Stimulated activated CD8-positive, alpha-beta memory T cell treated with anti-CD3 and anti-CD28 coated beads, Interleukin-4, amount 100 ng/mL, for 24 hours (primary cell): ENCODE measurements around the gene FOXL2NB.

Experiments used
- DNase-seq: peaks from one replicate; pipeline ENCODE4 v3.0.0-alpha.2; 2020; ENCODE audit warnings: low read depth

FOXL2NB gene

DNA sequence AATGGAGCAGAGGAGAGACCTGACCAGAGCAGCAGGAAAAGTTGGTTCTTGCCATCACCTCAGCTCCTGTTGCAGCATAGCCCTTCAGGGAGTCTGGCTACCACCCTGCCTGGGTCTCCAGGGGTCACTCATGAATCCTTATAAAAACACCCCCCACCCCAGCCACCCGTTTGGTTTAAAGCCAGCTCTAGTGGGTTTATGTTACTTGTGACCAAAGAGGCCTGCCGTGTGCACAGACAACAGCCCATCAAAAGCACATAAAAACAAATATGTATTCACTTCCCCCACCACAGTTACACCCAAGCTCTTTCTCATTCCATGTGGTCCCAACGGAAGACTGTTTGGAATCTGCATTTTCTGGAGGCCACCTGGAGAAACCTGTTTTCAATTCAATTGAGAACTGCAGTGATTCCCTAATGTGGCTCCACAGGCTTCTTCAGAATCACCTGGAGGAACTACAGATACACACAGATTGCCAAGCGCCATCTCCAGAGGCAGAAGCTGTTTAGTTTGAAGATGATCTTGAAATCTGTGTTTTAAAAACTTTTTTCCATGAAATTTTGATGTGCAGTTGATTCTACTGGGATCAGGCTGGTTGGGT, 13.8 kb upstream of the FOXL2NB start:
- DNase-seq, result no peak

DNA sequence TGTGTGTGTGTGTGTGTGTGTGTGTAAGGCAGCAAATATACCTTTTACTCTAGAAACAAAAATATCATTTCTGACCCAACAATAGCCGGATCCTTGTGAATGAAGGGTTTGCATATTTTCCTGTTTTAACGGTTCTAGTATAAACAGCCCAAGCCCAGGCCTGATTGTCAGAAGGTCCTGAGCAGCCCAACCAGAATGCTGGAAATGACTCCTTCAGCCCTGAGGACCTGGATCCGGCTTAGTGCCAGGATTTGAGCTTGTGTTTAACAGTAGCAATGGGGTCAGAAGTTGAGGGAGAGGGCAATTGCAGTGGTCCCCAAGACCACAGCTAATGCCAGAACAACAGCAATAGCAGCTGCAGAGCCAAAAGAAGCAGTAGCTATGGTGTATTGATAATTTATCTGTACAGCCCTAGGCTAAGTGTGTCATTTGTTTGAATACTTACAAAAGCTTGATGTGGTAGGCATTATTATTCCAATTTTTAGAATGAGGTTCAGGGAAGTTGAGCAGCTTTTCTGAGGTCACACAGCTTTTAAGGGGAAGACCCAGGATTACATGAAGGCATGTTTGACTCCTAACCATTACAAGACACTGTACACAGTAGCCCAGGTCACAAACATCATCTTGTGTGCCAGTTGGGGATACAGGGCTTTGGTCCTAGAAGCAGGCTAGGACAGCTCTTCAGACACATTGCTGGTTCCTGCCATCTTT, 12.9 kb upstream of the FOXL2NB start:
- no peak for DNase-seq

DNA sequence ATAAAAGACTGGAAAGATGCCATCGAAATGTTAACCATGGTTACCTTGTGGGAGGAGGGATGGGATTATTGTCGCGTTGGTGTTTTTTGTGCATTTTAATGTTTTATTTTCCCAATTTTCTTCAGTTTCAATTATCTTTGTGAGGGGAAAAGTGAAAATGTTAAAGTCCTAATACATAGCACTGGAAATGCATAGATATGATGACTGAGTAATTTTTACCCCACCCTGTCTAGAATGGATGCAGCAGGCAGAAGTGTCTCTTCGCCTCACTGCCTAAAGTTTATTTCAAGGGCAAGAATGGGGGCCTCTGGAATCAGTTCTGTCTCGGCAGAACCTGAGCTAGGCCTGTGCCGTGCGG, 11.5 kb upstream of the FOXL2NB start:
- DNase-seq, result no peak

DNA sequence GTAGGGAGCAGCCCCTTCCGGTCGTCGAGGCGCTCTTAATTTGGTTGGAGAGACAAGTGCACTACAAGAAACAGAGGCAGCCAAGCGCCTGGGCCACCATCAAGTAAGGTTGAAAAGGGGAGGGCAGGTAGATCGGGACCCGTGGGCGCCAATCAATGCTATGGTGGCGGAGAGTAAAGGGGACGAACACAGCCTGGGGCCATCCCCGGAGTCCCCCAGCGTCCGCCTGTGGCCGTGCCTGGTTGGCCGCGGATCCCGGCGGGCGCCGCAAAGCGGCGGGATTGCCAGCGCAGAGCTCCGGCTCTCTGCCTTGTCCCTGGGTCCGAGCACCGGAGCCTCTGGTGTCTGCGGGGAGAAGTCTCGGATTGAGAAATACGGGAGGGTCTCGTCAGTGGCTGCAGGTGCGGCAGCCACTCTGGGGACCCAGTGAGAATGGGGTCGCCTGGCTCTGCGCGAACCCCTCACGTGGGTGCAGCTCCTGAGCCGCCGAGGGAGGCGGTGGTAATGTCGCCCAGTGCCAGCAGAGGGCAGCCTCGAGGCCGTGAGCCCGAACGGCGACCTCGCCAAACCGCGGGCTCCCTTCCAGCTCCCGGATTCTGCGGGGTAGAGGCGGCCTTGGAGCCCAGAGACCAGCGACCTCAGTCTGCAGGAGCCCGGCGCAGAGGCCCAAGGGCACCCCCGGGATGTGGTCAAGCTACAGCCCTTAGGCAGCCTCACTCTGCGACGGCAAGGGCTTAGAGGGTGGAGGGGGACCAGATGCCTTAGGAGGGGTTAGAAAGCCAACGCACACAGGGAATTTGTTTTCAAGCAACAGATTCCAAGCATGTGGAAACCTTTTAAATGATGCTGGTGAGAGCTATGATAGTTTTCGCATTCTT, 10.9 kb upstream of the FOXL2NB start:
- DNase-seq, result peak; percentile 58

DNA sequence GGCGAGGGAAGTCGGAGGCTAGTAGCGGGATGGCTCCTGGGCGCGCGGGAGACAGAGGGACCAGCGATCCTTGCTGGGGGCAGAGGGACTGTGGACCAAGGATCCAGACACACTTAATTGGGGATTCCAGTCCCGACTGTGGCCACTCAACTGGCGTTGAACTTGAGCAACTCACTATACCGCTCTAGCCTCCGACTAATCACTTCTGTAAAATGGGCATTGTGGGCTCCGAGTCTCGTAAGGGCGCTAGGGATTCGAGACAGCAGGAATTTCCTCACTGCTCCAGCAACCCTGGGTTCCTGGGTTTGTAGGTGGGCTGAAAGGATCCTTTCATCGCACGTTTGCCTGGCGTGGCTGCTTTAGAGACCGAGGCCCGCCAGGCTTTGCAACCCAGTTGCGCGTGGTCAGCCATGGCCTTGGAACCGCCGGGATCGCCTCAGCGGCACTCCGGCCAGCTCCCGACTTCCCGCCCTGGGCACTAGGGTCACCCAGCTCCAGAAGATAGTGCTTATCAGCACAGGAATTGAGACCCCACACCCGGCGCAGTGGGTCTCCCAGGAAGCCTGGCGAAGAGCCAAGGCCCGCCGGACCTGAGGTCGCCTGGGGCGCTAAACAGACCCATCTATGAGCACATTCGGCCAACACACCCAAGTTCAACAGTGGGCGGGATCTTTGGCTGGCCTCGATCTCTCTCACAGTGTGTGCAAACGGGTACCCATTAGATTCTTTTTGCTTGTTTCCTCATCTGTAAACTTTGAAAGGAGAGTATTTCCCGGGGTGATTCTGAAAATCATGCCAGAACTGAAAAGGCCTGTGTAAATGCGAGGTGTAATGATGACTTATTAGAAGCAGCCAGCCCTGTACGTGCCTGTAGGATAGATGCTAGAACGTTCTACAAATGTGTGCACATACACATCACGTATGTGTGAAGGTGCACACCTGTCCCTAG, 10.0 kb upstream of the FOXL2NB start:
- DNase-seq, result no peak

DNA sequence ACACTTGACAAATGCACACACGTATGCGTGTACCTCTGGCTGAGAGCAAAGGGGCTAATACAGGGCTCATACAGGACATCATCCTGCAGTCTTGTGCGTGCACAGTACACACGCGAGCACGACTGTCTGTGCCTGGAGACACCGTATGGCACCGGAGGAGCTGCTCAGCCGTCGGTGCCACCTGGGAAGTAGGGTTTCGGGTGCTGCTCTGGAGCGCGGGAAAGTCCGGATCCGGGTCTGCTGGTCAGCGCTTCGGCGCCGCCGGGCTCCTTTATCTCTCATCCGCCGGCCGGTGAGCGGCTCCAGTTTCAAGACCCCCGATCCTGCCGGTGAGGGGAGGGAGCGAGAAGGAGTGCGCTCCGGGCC, 9.3 kb upstream of the FOXL2NB start:
- no peak for DNase-seq

DNA sequence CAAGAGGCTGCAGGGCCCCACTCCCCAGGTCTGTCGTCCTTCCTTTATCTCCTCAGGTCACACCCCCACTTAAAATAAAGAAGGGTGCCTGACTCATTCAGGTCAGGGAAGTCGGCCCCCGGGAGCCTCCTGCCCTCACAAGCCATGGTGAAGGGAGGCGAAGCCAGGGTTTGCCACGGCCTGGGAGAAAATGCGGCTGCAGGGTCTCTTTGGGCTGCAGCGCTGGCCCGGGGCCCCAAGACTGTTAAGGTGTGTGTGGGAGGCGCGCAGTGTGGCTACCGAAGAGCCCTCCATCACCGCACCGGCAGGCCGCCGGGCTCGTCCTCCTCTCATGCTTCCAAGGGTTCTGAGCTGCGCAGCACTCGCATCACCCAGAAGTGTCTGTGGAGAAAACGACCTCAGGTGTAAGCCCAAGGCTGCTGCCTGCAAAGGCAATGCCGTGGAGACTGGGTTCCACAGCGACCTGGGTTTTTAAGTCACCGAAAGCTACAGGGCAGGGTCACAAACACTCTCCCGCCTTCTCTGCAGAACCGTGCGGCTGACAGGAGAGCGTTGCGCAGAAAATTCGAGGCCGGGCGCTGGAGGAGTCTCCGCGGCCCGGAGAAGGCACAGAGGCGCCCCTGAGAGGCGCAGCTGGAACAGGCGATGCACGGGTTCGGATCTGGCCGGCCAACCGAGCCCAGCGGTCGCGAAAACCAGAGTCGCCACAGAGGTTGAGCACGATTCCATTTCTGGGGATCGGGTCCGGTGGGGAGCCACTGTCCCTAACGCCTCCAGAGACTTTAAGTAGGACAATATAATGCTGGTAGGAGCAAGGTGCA, 8.8 kb upstream of the FOXL2NB start:
- DNase-seq, result no peak

DNA sequence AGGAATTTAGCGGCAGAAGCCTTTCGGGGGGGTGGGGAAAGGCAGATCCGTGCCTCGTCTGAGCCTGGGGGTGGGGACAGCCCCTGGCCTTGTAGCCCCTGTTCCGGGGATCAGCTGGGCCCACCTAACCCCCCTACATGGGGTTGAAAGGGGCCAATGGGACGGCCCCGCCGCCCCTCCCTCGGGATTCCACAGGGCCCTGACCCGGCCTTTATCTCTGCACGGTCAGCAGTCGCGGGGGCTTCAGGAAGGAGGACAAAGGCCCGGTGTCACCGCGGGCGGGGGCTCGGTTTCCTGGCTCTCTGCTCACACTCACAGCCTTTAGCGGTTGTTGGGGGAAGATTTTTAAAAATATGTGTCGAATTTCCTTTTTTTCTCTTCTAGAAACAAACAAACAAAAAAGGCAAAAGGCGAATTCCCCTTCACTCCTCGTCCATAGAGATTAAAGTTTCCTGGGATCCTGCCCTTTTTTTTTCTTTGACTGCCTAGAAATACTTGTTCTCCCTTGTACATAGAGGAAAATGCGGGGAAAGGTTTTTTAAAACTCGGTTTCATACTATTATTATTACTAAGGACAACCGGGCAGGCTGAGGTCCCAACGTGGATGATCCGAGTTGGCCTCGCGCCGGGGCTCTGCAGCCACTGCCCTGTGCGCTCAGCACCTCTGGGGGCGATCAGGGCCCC, 8.0 kb upstream of the FOXL2NB start:
- DNase-seq, result no peak

DNA sequence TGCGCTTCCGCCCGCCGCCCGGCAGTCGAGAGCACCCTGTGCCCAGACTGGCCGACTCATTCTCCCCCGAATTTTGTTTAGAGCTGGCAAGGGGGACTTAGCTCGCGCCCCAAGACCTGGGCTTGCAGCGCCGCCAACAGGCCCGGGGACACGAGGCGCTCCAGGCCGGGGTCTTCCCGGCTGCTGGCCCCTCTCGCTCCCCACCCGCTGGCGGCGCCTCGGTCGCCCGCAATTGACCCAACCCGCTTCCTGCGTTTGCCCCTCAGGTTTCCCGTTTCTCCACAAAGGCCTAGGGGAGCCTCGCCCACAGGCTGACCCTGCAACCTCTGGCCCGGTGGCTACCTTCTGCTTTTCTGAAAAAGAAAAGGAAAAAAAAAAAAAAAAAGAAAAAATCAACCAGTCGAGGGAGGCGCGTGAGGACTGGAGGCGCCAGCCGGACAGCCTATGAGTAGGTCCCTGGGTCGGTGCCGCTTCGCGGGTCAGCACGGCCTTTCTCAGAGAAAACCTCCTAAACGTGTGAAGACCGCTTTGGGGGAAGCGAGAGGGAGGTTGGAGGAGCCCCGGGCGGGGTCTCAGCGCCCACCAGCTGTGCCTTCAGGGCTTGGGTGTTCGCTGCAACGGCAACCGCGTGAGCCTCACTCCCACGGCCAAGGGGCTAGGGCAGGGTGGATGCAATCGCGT, 7.3 kb upstream of the FOXL2NB start:
- no peak for DNase-seq

DNA sequence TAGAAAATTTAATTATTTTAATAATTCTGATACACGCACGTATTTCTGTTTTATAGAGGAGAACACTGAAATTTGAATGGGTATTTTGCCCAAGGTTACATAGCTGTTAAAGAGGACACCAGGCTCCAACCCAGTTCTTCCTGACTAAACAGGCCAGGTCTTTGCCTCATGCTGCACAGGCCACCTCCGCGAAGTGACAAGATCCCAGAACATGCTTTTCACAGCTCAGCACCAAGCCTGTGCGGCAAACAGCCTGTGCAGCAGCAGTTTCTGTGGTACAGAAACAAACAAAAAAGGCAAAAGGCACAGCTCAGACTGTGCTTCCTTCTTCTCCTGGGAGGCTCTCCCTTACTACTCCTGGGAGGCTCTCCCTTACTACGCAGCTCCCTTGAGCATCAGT, 6.6 kb upstream of the FOXL2NB start:
- DNase-seq, result no peak

DNA sequence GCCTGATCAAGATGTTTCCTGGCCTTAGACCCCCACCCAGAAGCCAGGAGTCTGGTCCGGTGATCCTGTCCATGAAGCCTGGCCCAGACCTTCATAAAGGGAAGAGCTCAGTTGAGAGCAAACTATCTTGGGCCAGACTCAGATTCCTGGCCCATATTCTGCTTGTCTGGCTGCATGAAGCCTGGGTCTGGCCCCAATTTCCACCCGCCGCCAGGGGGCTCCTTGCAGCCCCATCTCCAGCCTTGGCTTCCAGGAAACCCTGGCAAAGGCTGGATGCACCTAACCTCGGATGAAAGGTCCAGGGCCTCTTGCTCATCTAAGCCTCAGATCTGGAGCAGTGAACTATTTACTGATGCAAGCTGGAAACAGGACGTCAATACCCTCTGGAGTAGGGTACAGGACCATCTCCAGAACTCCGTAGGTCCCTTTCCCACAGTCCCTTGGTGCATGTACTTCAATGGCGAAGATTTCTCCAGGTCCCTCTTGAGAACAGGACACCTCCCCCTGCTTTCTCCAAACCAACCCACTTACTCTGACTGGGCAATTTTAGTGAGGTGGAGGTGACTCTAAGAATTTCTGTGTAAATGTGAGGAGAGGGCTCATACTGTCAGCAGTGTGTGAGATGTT, 5.6 kb upstream of the FOXL2NB start:
- no peak for DNase-seq

DNA sequence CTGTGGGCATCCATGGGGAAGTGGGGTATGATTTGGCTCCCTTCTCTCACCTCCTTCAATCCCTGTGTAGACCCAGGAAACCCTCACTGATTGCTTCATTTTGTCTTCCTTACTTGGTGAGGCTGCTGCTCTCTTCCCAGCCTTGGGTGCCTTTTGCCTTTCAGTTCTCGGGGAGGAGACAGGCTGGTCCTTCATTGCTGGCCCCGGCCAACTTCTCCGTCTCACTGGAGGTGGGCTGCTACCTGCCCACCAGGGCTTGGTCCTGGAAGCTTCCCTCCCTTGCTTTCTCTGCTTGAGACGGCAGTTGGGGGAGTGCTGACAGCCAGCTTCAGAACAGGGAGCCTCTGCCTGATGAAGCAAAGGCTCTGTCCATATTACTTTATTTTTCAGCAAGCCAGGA, 4.7 kb upstream of the FOXL2NB start:
- DNase-seq, result no peak

DNA sequence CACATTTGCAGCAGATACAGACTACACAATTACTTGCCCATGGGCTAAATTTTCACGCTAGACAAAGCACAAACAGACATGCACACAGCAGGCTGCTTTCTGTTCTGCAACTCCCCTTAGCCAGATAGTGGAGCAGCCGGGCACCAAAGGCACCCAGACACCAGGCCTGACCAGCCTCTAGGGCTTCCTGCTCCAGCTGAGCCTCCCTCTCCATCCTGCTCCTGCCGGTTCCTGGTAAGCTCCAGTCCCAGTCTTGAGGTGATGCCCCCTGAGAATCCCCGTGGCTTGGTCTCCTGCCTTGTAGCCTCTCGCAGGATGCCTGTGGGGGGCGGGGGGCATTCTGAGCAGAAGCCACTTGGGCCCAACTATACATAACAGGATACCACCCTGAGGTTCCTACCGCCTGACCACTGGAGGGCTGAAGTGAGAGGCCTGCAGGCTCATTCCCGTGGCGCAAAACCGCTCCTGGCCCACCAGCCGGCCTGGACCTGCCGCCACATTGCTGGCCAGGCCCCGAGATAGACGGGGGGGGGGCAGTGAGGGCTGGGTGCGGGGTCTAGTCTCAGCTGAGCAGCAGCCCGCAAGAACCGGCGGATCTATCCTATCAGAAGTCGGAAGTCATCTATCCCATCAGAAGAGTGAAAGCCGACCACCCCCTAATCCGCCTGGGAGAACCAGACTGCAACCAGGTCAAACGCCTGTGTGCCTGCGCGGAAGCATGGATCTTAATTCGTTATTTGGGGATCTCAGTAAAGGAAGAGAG, 4.0 kb upstream of the FOXL2NB start:
- no peak for DNase-seq

DNA sequence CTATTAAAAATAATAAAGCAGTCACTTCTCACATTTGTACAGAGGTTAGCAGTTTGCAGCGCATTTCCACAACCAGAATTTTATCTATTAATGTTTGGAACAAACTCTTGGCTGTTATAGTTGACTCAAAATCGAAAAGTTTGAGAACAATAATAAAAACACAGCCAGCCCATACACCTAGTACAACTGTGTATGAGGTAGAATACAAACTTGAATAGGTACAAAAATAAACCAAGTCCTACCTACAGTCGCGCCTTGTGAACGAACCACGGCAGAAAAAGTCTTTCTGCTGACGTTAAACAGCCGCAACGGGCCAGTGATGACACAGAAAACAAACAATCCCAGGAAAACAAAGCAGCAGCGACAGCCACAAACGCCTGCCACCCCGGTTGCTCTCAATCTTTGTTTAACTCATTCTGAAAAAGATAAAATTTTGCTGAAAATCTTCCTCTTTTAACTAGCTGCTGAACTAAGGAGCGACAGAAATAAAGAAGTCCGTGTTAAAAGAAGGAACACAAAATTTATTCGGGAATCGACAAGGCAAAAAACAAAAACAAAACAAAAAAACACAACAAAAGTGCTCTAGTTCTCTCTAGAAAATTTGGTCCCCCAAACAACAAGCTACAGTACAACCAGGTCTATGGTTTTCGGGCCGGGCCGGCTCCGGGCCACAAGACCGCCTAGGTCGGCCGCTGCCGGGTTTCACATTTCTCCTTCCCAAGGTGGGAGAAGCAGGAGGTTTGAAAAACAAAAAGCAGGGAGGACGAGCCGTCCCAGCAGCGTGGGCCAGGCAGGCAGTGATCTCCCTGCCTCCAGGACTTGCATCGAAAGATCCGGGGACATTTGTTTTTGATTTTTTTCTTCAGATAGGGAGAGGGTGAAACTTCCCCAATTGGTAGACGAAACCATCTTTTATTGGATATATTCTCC, 3.0 kb upstream of the FOXL2NB start:
- no peak for DNase-seq

DNA sequence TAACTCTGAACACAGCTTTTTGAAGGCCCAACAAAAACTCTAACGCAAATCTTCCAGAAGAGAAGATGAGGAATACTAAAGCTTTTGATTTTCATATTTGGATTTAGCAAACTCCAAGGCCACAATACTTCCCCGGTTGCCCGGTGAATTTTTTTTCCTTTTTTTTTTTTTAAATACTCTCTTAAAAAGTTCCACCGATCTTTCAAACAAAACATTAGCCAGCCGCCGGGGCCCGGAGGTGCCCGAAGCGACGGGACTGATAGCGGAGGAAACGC, 2.4 kb upstream of the FOXL2NB start:
- no peak for DNase-seq

DNA sequence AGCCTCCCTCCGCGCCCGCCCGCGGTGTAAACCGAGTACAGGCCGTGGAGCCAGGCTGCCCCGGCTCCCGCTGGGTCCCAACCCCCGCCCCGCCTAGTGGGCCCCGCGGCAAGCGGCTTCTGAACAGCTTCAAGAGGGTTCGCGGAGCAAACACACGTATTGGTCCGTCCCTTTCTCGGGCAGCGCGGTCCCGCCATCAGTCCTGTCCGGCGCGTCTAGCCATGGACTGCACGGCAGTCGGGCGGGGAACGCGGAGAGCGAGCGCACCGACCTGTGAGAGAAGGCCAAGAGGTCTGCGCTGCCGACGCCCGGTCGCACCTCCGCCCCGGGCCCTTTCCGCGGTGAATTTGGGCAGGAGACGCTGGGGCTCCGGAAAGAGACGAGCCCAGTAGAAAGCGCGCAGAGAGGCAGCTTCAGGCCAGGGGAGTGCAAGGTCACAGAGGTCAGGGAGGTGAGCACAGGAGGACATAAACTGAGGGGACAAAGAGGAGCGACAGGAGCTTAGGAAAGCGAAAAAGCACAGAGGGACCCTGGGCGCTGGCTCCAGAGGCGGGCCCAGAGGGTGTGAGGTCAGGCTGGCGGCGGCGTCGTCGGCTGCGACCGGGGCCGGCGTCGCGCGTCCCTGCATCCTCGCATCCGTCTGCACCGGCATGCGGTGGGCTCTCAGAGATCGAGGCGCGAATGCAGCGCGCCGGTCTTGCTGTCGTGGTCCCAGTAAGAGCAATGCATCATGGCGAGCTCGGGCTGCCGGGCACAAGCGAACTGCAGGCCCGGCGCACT, 1.9 kb upstream of the FOXL2NB start:
- no peak for DNase-seq
